HG03520 (cell line): Measurements from ENCODE around the gene SP7.
A peak's percentile ranks its signal among the peaks of the same experiment; 100 is the strongest.
"Not testable (repeated sequence)": the region's sequence is repeated elsewhere in the genome, so short reads cannot be mapped to it uniquely, and the experiment has no call there.

Experiments
- ATAC-seq: cut with Tn5 transposase; IDR thresholded peaks from one replicate; pipeline ENCODE4 v1.9.1; 2021; ENCODE audit warnings: mild to moderate bottlenecking, moderate library complexity; ENCODE audit not compliant: unreplicated experiment

Gene SP7

GRCh38 chr12:53324113-53324778 is 11.9 kb downstream of the SP7 start:
- ATAC-seq = no peak

- no peak for ATAC-seq
Measured at GRCh38 chr12:53320352-53321195, 15.6 kb downstream of the SP7 start.

- ATAC-seq = no peak
Measured at GRCh38 chr12:53313996-53314395, 22.2 kb downstream of the SP7 start.

GRCh38 chr12:53308276-53308675 is 27.9 kb downstream of the SP7 start:
- no peak for ATAC-seq

- no peak for ATAC-seq
Measured at GRCh38 chr12:53306826-53307225, 29.3 kb downstream of the SP7 start.

GRCh38 chr12:53302903-53303302 is 33.3 kb downstream of the SP7 start:
- no peak for ATAC-seq

GRCh38 chr12:53300187-53300586 is 36.0 kb downstream of the SP7 start:
- peak; percentile 1 for ATAC-seq

GRCh38 chr12:53299454-53300180 is 36.5 kb downstream of the SP7 start, which contains the start of gene MYG1:
MYG1 (plus strand) TSS chr12:53299695; CDS start chr12:53299738, 43 bp downstream.
- peak; percentile 61 for ATAC-seq

GRCh38 chr12:53299101-53299453 is 37.1 kb downstream of the SP7 start:
- ATAC-seq = peak; percentile 7

GRCh38 chr12:53298164-53298563 is 38.0 kb downstream of the SP7 start:
- no peak for ATAC-seq

GRCh38 chr12:53297106-53297505 is 39.0 kb downstream of the SP7 start:
- ATAC-seq = not testable (repeated sequence)

GRCh38 chr12:53295891-53296219 is 40.3 kb downstream of the SP7 start:
- ATAC-seq = no peak

GRCh38 chr12:53295070-53295890 is 40.9 kb downstream of the SP7 start, which contains the start of gene PFDN5:
PFDN5 (plus strand) TSS chr12:53295542; CDS start chr12:53295568, 26 bp downstream.
- peak; percentile 69 for ATAC-seq

- no peak for ATAC-seq
Measured at GRCh38 chr12:53292426-53292825, 43.7 kb downstream of the SP7 start.

GRCh38 chr12:53290661-53291060 is 45.5 kb downstream of the SP7 start:
- no peak for ATAC-seq

GRCh38 chr12:53289891-53290290 is 46.3 kb downstream of the SP7 start:
- no peak for ATAC-seq

- no peak for ATAC-seq
Measured at GRCh38 chr12:53288322-53288721, 47.8 kb downstream of the SP7 start.

- ATAC-seq = no peak
Measured at GRCh38 chr12:53287741-53288216, 48.4 kb downstream of the SP7 start.

GRCh38 chr12:53286448-53286847 is 49.7 kb downstream of the SP7 start:
- ATAC-seq = no peak

- no peak for ATAC-seq
Measured at GRCh38 chr12:53279888-53280498, 56.2 kb downstream of the SP7 start.
